T-cell (primary cell): Measurements from ENCODE around the gene RASSF10. TPM values are rescaled to one million over a fixed set of nuclear protein-coding genes. Genes with fewer than 3 reads are reported as not detected.

ENCODE experiments used
- ATAC-seq, 4 experiments: fragments of 200-7000 bp in 3 of 4; fragments of 150-1000 bp in 1 of 4; cut with Tn5 transposase; replicated peaks in 1 of 4; 1 replicate in 3 of 4; 2 replicates in 1 of 4; pipeline ENCODE4 v1.10.0; 2021; ENCODE audit warnings: moderate library complexity in 3 of 4, mild to moderate bottlenecking in 2 of 4, moderate number of reproducible peaks in 1 of 4
- CTCF ChIA-PET, 2 donors: fragments of 300-600 bp; sonication (Branson Sonifier 250); formaldehyde crosslinking; loops; one replicate each; lab custom pipeline; 2022; ENCODE audit warnings: antibody characterized with exemption in 2 of 2; lab: Charles Lee
- POLR2A ChIA-PET, 2 donors: fragments of 300-600 bp; sonication (Branson Sonifier 250); formaldehyde crosslinking; loops; one replicate each; lab custom pipeline; 2022; ENCODE audit warnings: antibody characterized with exemption in 2 of 2; lab: Charles Lee
- DNase-seq, 35 experiments: peaks; one replicate each; pipeline versions ENCODE4 v3.0.0 to v3.0.0-alpha.2; 2013 to 2023
- H3K27ac ChIP-seq: one replicate; pipeline ENCODE4 v1.5.1; 2013; ENCODE audit warnings: low read length
- H3K27me3 ChIP-seq, 2 experiments: replicated peaks in 1 of 2; 1 replicate in 1 of 2; 2 replicates in 1 of 2; pipeline versions ENCODE4 v1.6.1 to v1.7.0; 2013; ENCODE audit warnings: low read length in 1 of 2, mixed read lengths in 1 of 2; ENCODE audit not compliant: control insufficient read depth in 2 of 2, insufficient read depth in 2 of 2; ENCODE audit errors: extremely low read depth in 1 of 2
- H3K36me3 ChIP-seq, 2 donors: 1 replicate in 1 of 2; 2 replicates in 1 of 2; pipeline versions ENCODE4 v1.6.1 to v1.7.0; 2013; ENCODE audit warnings: low read length in 1 of 2; ENCODE audit not compliant: control insufficient read depth in 2 of 2, insufficient read depth in 1 of 2; ENCODE audit errors: extremely low read depth in 1 of 2
- H3K4me1 ChIP-seq, 2 experiments: 1 replicate in 1 of 2; 2 replicates in 1 of 2; pipeline versions ENCODE4 v1.6.1 to v1.7.0; 2013; ENCODE audit warnings: low read length in 2 of 2, mixed read lengths in 1 of 2; ENCODE audit not compliant: insufficient read depth in 2 of 2, control insufficient read depth in 1 of 2; ENCODE audit errors: extremely low read depth in 1 of 2
- H3K4me3 ChIP-seq, 2 donors: 1 replicate in 1 of 2; 2 replicates in 1 of 2; pipeline versions ENCODE4 v1.5.1 to v1.7.0; 2013; ENCODE audit warnings: mild to moderate bottlenecking in 2 of 2, low read length in 1 of 2, moderate library complexity in 1 of 2; ENCODE audit not compliant: control insufficient read depth in 1 of 2; ENCODE audit errors: extremely low read depth in 1 of 2
- H3K9me3 ChIP-seq: 2 replicates; pipeline ENCODE4 v1.7.0; 2013
- H3K27ac Mint-ChIP-seq, 2 donors: one replicate each; pipeline ENCODE4 v1.8.0; 2020 to 2021; ENCODE audit warnings: mild to moderate bottlenecking in 2 of 2, mixed read lengths in 2 of 2
- H3K27me3 Mint-ChIP-seq, 2 donors: one replicate each; pipeline ENCODE4 v1.8.0; 2021 to 2022; ENCODE audit warnings: mixed read lengths in 2 of 2
- H3K36me3 Mint-ChIP-seq: one replicate; pipeline ENCODE4 v1.8.0; 2021; ENCODE audit warnings: mixed read lengths
- H3K4me1 Mint-ChIP-seq, 3 donors: one replicate each; pipeline ENCODE4 v1.8.0; 2020 to 2022; ENCODE audit warnings: mixed read lengths in 3 of 3, mild to moderate bottlenecking in 1 of 3
- H3K4me3 Mint-ChIP-seq, 3 donors: one replicate each; pipeline ENCODE4 v1.8.0; 2020 to 2022; ENCODE audit warnings: mild to moderate bottlenecking in 3 of 3, mixed read lengths in 3 of 3, moderate library complexity in 3 of 3
- H3K9me3 Mint-ChIP-seq, 3 donors: one replicate each; pipeline ENCODE4 v1.8.0; 2020 to 2022; ENCODE audit warnings: mixed read lengths in 3 of 3
- WGBS: methylation state at CpG from one replicate; pipeline ENCODE4 v1.1.5; 2013; ENCODE audit warnings: missing lambda C conversion rate; ENCODE audit not compliant: insufficient coverage; 5-methylcytosine and 5-hydroxymethylcytosine counted together
- total RNA-seq, 35 experiments: library from RNA in 6 of 35; stranded (reverse) in 6 of 35; fragments of 120-200 nt in 1 of 35; gene quantifications; one replicate each; pipeline versions ENCODE4 v1.2.1 to v1.2.4 and lab custom pipeline; 2013 to 2026

Gene RASSF10
- total RNA-seq, 5 donors from 2014 or later (not counting 1 experiment from before 2014, with no cell fraction given) = not detected

- Histone ChIP-seq H3K27ac (no peak overlapping the region), H3K4me1 (no peaks in the 10 kb centered on the region), H3K36me3 (no peaks in the 10 kb centered on the region), H3K27me3 (peaks cover 0 to 11% of the 10 kb centered on the region in 2 experiments), H3K9me3 (no peaks in the 10 kb centered on the region), H3K4me3 (no peak overlapping the region)
- DNase-seq = no peak
- Mint-ChIP-seq H3K27ac (no peak overlapping the region), H3K27me3 (peaks cover 21 to 34% of the 10 kb centered on the region in 2 donors), H3K4me1 (no peaks in the 10 kb centered on the region), H3K36me3 (no peaks in the 10 kb centered on the region), H3K9me3 (no peaks in the 10 kb centered on the region), H3K4me3 (no peak overlapping the region)
- ChIA-PET POLR2A (no interaction called here), CTCF (interaction anchor here (0.6 kb wide), 2 partner anchors 17 to 649 kb away, joined by 4 read pairs; no protein-coding TSS in a partner anchor)
- 40% methylated on average over 3 of the region's 8 CpGs for WGBS
- ATAC-seq = no peak
Measured at GRCh38 chr11:12979928-12980689, 29.0 kb upstream of the RASSF10 start.

- Mint-ChIP-seq H3K27ac (no peak overlapping the region), H3K4me3 (no peak overlapping the region), H3K27me3 (peaks cover 29 to 50% of the 10 kb centered on the region in 2 donors), H3K36me3 (no peaks in the 10 kb centered on the region), H3K4me1 (no peaks in the 10 kb centered on the region), H3K9me3 (no peaks in the 10 kb centered on the region)
- no peak for ATAC-seq
- H3K4me1 ChIP-seq = no peaks in the 10 kb centered on the region
- no peaks in the 10 kb centered on the region for H3K36me3 ChIP-seq
- 44% methylated on average over 2 of the region's 3 CpGs for WGBS
- peaks cover 0 to 11% of the 10 kb centered on the region in 2 experiments for H3K27me3 ChIP-seq
- DNase-seq = no peak
- H3K4me3 ChIP-seq = no peak overlapping the region
- no peak overlapping the region for H3K27ac ChIP-seq
- ChIA-PET POLR2A (no interaction called here), CTCF (interaction anchor here (0.8 to 0.9 kb wide), 2 partner anchors 99 to 363 kb away, joined by 3 read pairs; no protein-coding TSS in a partner anchor)
- H3K9me3 ChIP-seq = no peaks in the 10 kb centered on the region
Measured at GRCh38 chr11:12981676-12982522, 27.2 kb upstream of the RASSF10 start.

DNA sequence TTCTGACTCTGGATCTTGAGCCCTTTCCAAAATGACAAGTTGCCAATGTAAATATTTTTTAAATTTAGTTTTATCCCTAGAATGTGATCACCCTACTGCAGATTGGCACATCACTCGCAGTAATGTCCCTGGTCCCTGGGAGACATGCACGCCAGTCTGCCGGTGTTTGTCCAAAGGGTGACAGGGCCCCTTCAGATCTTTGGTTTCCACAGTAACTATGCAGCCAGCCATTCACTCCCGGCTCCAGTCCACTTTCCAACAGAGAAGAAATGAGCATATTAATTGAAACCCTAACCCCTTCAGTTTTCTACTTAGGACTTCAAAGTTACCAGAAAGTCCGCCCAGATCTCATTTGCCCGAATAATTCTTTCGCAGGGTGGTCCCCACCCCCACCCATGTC is 25.8 kb upstream of the RASSF10 start:
- H3K27me3 ChIP-seq = peaks cover 0 to 14% of the 10 kb centered on the region in 2 experiments
- no peaks in the 10 kb centered on the region for H3K4me1 ChIP-seq
- POLR2A ChIA-PET = no interaction called here
- Mint-ChIP-seq H3K27ac (no peak overlapping the region), H3K4me3 (no peak overlapping the region), H3K4me1 (no peaks in the 10 kb centered on the region), H3K27me3 (peaks cover 27 to 48% of the 10 kb centered on the region in 2 donors), H3K9me3 (no peaks in the 10 kb centered on the region), H3K36me3 (no peaks in the 10 kb centered on the region)
- no peaks in the 10 kb centered on the region for H3K9me3 ChIP-seq
- WGBS = 96% methylated on average over 3 of the region's 7 CpGs
- CTCF ChIA-PET = interaction anchor here in 1 of 2 donors (0.9 kb wide), 1 partner anchor 361 kb away, joined by 3 read pairs; no protein-coding TSS in a partner anchor
- H3K27ac ChIP-seq = no peak overlapping the region
- DNase-seq = no peak
- no peak for ATAC-seq
- H3K36me3 ChIP-seq = no peaks in the 10 kb centered on the region
- no peak overlapping the region for H3K4me3 ChIP-seq

DNA sequence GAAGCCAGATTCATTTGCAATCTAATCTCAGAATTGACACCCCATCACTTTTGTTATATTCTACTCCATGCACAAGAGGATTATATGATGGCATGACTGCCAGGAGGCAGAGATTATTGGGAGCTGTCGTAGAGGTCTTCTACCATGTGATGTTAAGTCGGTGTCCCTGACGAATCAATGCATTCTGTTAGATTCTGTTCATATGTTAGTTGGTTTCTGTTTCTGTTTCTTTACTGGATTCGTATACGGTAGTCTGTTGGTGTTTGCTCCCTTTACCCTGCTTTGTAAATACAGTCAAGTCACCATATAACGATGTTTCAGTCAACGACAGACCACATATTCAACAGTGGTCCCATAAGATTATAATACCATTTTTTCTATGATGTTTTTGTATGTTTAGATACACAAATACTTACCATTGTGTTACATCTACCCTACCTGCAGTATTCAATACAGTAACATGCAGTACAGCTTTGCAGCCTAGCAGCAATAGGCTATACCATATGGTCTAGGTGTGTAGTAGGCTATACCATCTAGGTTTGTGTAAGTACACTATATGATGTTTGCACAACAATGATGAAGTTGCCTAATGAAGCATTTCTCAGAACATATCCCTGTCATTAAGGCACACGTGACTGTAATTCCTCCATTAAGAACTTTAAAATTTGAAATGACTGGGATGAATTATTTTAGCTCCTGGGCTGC is 22.8 kb upstream of the RASSF10 start:
- Histone ChIP-seq H3K36me3 (no peaks in the 10 kb centered on the region), H3K27ac (no peak overlapping the region), H3K27me3 (peaks cover 0 to 10% of the 10 kb centered on the region in 2 experiments), H3K4me3 (no peak overlapping the region), H3K9me3 (no peaks in the 10 kb centered on the region), H3K4me1 (no peaks in the 10 kb centered on the region)
- Mint-ChIP-seq H3K9me3 (no peaks in the 10 kb centered on the region), H3K4me1 (no peaks in the 10 kb centered on the region), H3K27ac (no peak overlapping the region), H3K27me3 (peaks cover 20 to 41% of the 10 kb centered on the region in 2 donors), H3K4me3 (no peak overlapping the region), H3K36me3 (no peaks in the 10 kb centered on the region)
- DNase-seq (no peak), ATAC-seq (no peak)
- CTCF ChIA-PET = no interaction called here
- WGBS = 93% methylated on average over 2 of the region's 8 CpGs
- POLR2A ChIA-PET = no interaction called here

- no peaks in the 10 kb centered on the region for H3K36me3 ChIP-seq
- H3K9me3 Mint-ChIP-seq = no peaks in the 10 kb centered on the region
- H3K27ac ChIP-seq = no peak overlapping the region
- WGBS = 83% methylated on average over 5 of the region's 13 CpGs
- no peak overlapping the region for H3K4me3 Mint-ChIP-seq
- CTCF ChIA-PET = no interaction called here
- H3K36me3 Mint-ChIP-seq = no peaks in the 10 kb centered on the region
- peaks cover 11 to 21% of the 10 kb centered on the region in 2 donors for H3K27me3 Mint-ChIP-seq
- ATAC-seq (no peak), DNase-seq (no peak)
- POLR2A ChIA-PET = no interaction called here
- H3K4me3 ChIP-seq = no peak overlapping the region
- H3K27ac Mint-ChIP-seq = no peak overlapping the region
- H3K4me1 ChIP-seq = no peaks in the 10 kb centered on the region
- H3K9me3 ChIP-seq = no peaks in the 10 kb centered on the region
- no peaks in the 10 kb centered on the region for H3K4me1 Mint-ChIP-seq
- H3K27me3 ChIP-seq = peaks cover 0 to 3% of the 10 kb centered on the region in 2 experiments
Measured at GRCh38 chr11:12989428-12990161, 19.5 kb upstream of the RASSF10 start.

- no peak overlapping the region for H3K27ac Mint-ChIP-seq
- H3K4me3 Mint-ChIP-seq = no peak overlapping the region
- H3K4me1 Mint-ChIP-seq = no peaks in the 10 kb centered on the region
- no peaks in the 10 kb centered on the region for H3K36me3 ChIP-seq
- no peaks in the 10 kb centered on the region for H3K9me3 ChIP-seq
- CTCF ChIA-PET = no interaction called here
- no peak overlapping the region for H3K27ac ChIP-seq
- H3K9me3 Mint-ChIP-seq = no peaks in the 10 kb centered on the region
- H3K36me3 Mint-ChIP-seq = no peaks in the 10 kb centered on the region
- H3K27me3 ChIP-seq = peaks cover 0 to 3% of the 10 kb centered on the region in 2 experiments
- no peak for ATAC-seq
- H3K4me3 ChIP-seq = no peak overlapping the region
- H3K27me3 Mint-ChIP-seq = peaks cover 10 to 20% of the 10 kb centered on the region in 2 donors
- no peak for DNase-seq
- POLR2A ChIA-PET = no interaction called here
- no peaks in the 10 kb centered on the region for H3K4me1 ChIP-seq
- no CpG with 5 or more reads among the region's 1 CpG for WGBS
Measured at GRCh38 chr11:12990162-12990480, 19.0 kb upstream of the RASSF10 start.
